HG02870 (cell line): ENCODE data around the gene USP4.
A peak's percentile ranks its signal among the peaks of the same experiment; 100 is the strongest.
"Not testable (repeated sequence)": the region's sequence is repeated elsewhere in the genome, so short reads cannot be mapped to it uniquely, and the experiment has no call there.

Experiments used
- ATAC-seq: cut with Tn5 transposase; IDR thresholded peaks from one replicate; pipeline ENCODE4 v1.9.1; 2021; ENCODE audit warnings: mild to moderate bottlenecking, moderate library complexity; ENCODE audit not compliant: unreplicated experiment

USP4 gene

DNA sequence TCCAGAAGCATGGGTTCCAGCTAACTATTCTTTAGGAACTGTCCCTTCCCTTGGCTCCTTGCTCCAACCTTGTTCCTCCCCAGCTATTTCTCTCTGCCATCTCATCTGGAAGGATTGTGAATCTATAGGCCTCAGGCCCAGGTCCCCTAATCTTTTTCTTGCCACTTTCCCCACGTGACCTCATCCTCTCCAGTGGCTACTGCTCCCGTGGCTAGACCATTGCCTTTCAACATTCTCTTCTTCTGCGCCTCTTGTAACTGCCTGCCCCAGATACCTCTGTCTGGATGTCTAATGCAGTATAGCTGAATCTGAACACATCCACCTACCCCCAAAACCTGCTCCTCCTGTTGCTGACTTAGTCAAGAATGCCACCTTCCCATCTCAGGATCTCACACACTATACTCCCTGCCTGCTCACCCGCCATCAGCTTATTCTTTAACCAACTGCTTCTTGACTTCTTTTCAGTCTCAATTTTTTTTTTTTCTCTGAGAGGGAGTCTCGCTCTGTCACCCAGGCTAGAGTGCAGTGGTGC, 13.1 kb upstream of the USP4 start:
- ATAC-seq = no peak

DNA sequence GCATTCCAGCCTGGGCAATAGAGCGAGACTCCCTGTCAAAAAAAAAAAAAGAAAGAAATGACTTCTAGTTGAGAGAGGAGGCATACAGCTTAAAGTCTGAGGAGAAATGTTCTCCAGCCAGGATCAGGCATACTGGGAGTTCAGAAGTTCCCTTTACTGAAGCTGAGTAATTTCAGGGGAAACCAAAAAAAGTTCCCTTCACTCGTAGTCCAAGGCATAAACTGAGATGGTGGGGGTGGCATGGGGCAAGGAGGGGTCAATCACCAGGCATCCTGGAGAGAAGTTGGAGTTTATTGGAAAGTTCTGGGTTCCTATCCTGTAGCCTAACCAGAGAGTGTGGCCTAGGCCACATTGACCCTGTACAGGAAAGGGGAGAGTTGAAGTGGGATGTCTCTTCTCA, 12.4 kb upstream of the USP4 start:
- ATAC-seq = no peak

DNA sequence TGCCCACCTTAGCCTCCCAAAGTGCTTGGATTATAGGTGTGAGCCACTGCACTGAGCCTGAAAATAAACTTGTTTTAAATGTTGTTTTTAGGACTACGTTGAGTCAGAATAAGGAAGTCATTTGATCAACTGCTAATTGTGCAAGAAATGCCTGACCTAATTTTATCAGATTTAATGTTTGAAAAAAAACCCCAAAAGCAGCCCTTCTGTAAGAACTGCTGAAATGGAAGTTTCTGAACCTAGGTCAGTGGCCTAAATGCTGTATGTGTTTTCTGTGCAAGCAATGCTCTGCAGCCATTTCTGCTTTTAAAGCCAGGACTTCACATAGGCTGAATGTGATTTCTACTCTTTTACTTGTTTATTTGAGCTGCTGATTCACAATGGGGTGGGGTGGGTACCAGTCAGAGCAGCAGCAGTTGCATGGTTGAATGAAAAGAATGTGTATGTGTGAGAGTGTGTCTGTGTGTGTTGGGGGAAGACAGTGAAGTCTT, 11.7 kb upstream of the USP4 start:
- ATAC-seq = no peak

- no peak for ATAC-seq
Measured at GRCh38 chr3:49349348-49350114, 9.7 kb upstream of the USP4 start.

DNA sequence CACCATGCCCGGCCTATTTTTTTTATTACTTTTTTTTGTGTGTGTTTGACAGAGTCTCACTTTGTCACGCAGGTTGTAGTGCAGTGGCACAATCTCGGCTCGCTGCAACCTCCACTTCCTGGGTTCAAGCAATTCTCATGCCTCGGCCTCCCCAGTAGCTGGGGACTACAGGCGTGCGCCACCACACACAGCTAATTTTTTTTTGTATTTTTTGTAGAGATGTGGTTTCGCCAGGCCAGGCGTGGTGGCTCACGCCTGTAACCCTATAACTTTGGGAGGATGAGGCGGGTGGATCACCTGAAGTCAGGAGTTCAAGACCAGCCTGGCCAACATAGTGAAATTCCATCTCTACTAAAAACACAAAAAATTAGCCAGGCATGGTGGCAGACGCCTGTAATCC, 8.5 kb upstream of the USP4 start:
- not testable (repeated sequence) for ATAC-seq

- no peak for ATAC-seq
Measured at GRCh38 chr3:49346797-49347251, 7.0 kb upstream of the USP4 start.

DNA sequence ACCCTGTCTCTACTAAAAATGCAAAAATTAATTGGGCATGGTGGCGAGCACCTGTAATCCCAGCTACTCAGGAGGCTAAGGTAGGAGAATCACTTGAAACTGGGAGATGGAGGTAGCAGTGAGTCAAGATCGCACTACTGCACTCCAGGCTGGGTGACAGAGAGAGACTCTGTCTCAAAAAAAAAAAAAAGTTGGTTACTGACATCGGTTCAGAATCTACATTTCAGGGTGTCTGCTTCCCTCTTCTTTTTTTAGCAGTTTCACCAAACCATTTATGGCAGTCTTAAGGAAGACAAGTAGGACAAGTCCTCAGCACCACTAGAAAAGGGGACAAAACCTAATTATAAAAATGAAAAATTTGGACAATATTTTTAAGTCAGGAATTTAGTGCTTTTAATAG, 3.3 kb upstream of the USP4 start:
- no peak for ATAC-seq

- no peak for ATAC-seq
Measured at GRCh38 chr3:49341996-49342395, 2.1 kb upstream of the USP4 start.

- peak; percentile 5 for ATAC-seq
Measured at GRCh38 chr3:49339581-49339940, 292 bp downstream of the USP4 start.

GRCh38 chr3:49333916-49334633, 5.8 kb downstream of the USP4 start:
- no peak for ATAC-seq

DNA sequence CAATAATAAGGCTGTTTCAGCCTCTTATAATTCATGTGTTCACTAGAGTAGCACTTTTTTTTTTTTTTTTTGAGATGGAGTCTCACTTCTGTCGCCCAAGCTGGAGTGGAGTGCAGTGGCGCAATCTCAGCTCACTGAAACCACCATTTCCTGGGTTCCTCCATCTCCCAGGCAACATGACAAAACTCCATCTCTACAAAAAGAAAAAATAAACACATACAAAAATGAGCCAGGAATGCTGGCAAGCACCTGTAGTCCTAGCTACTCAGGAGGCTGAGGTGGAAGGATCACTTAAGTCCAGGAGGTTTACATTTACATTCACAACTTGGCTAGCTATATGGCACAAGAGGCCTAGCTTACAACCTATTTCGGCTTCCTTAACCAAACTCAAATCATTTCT, 6.8 kb downstream of the USP4 start:
- no peak for ATAC-seq

- no peak for ATAC-seq
Measured at GRCh38 chr3:49329186-49329585, 10.7 kb downstream of the USP4 start.

- not testable (repeated sequence) for ATAC-seq
Measured at GRCh38 chr3:49328350-49328749, 11.5 kb downstream of the USP4 start.

GRCh38 chr3:49327485-49327884, 12.4 kb downstream of the USP4 start:
- no peak for ATAC-seq

- no peak for ATAC-seq
Measured at GRCh38 chr3:49324768-49325167, 15.1 kb downstream of the USP4 start.

GRCh38 chr3:49316696-49317457, 23.0 kb downstream of the USP4 start:
- no peak for ATAC-seq

GRCh38 chr3:49313896-49314688, 25.8 kb downstream of the USP4 start:
- ATAC-seq = no peak

DNA sequence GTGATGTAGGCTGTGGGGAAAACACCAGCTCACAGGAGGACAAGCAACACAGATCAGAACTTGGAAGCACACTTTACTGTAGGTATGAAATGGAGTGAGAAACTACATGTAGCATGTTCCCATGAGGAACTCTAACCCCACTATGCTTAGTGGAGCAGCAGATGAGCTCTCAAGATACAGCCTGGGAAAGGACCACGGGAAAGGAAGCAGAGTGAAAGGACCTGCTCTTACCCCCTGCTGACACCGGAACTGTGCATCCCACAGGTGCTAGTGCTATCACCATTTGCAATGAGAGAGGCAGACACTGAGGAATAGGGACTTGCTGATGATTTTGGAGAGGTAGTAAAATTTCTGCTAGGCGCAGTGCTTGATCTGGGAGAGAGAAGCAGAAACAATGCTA, 28.6 kb downstream of the USP4 start:
- no peak for ATAC-seq

- no peak for ATAC-seq
Measured at GRCh38 chr3:49310677-49311076, 29.2 kb downstream of the USP4 start.

DNA sequence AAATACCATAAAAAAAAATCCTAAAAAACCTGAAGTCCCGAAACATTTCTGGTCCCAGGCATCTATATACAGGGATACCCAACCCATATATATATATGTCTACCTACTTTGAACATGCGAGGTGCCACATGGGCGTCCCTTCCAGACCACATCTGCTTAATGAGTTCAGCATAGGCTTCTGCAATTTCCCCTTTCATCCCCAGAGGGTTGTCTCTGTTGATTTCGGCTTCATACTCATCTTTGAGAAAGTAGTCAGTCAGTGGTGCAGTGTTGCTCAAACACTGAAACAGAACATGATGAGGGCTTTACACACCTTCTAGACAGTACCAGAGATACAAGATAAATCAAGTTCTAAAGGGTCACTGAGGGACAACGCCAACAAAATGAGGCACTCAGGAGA, 34.2 kb downstream of the USP4 start:
- no peak for ATAC-seq

DNA sequence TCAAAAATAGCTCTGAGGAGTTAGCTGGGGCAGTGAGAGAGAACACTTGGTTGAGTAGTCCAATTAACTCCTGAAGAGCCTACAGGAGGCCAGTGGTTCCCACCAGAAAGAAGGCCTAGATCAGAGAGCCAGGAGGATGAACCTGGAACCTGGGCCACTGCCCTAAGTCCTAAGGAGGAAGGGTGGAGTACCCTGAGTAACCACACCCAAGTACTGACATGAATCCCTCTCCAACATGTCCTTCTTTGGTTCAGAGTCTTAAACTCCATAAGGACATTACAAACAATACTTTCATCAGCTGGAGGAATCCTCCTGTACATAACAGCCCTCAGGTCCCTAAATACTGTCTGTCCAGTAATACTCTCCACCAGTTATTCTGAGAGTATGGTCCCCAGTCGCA, 37.2 kb downstream of the USP4 start:
- no peak for ATAC-seq
